Measurements from ENCODE around the gene RBM19. TPM values are rescaled to one million over a fixed set of nuclear protein-coding genes. Genes with fewer than 3 reads are reported as not detected.

RBM19 gene
- total RNA-seq, 2 donors from 2014 or later: 39.9 to 54.3 TPM

GRCh38 chr12:113971392-113971791 lies 5.3 kb upstream of the RBM19 start:
- Histone ChIP-seq H3K9me3 (no peaks in the 10 kb centered on the region), H3K27ac (no peak overlapping the region), H3K36me3 (no peaks in the 10 kb centered on the region), H3K4me1 (ENCODE audit: control insufficient read depth in 1 of 2, low read depth in 2 of 2) (peaks cover 3 to 7% of the 10 kb centered on the region in 2 donors), H3K4me3 (no peak overlapping the region), H3K27me3 (replicated peaks; ENCODE audit: insufficient read depth) (peaks cover 3% of the 10 kb centered on the region)
- no peak for DNase-seq (ENCODE audit: low spot score)
- TF ChIP-seq CTCF (IDR thresholded peaks at IDR 0.05): no peak
- no peak for ATAC-seq (ENCODE audit: insufficient number of reproducible peaks, low FRiP score, low read depth)

GRCh38 chr12:113970211-113970610 lies 4.1 kb upstream of the RBM19 start:
- no peak for TF ChIP-seq CTCF (IDR thresholded peaks at IDR 0.05)

GRCh38 chr12:113967368-113967767 lies 1.2 kb upstream of the RBM19 start:
- no peak for DNase-seq (ENCODE audit: low spot score)

More at GRCh38 chr12:113970211-113970610, 4.1 kb upstream of the RBM19 start:
- peaks cover 8 to 12% of the 10 kb centered on the region in 2 donors for H3K4me1 ChIP-seq (ENCODE audit: control insufficient read depth in 1 of 2, low read depth in 2 of 2)
- no peak overlapping the region for H3K27ac ChIP-seq
- DNase-seq (ENCODE audit: low spot score): no peak
- no peak overlapping the region for H3K4me3 ChIP-seq
- peaks cover 3% of the 10 kb centered on the region for H3K27me3 ChIP-seq (replicated peaks; ENCODE audit: insufficient read depth)
- H3K36me3 ChIP-seq: no peaks in the 10 kb centered on the region
- no peak for ATAC-seq (ENCODE audit: insufficient number of reproducible peaks, low FRiP score, low read depth)
- no peaks in the 10 kb centered on the region for H3K9me3 ChIP-seq

DNA sequence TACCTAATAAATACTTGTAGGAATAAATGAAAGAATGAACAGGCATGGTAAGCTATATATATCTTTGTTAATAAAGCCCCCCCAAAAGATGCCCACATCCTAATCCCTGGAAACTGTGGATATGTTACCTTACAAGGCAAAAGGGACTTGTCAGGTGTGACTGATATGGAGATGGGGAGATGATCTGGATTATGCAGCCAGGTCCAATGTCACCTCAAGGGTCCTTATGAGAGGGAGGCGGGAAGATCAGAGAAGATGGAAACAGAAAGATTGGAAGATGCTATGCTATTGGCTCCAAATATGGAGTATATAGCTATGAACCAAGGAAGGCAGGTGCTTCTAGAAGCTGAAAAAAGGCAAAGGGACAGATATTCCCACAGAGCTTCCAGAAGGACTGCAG lies 3.4 kb downstream of the RBM19 start:
- no peaks in the 10 kb centered on the region for H3K9me3 ChIP-seq
- no peak for ATAC-seq (ENCODE audit: insufficient number of reproducible peaks, low FRiP score, low read depth)
- H3K36me3 ChIP-seq: peaks cover 45% of the 10 kb centered on the region
- H3K4me3 ChIP-seq: no peak overlapping the region
- H3K27me3 ChIP-seq (replicated peaks; ENCODE audit: insufficient read depth): no peaks in the 10 kb centered on the region
- peaks cover 11 to 17% of the 10 kb centered on the region in 2 donors for H3K4me1 ChIP-seq (ENCODE audit: control insufficient read depth in 1 of 2, low read depth in 2 of 2)
- no peak for TF ChIP-seq CTCF (IDR thresholded peaks at IDR 0.05)
- H3K27ac ChIP-seq: no peak overlapping the region
- DNase-seq (ENCODE audit: low spot score): no peak

More at GRCh38 chr12:113967368-113967767, 1.2 kb upstream of the RBM19 start:
- no peak overlapping the region for H3K4me3 ChIP-seq
- TF ChIP-seq CTCF (IDR thresholded peaks at IDR 0.05): no peak
- ATAC-seq (ENCODE audit: insufficient number of reproducible peaks, low FRiP score, low read depth): no peak
- H3K27me3 ChIP-seq (replicated peaks; ENCODE audit: insufficient read depth): no peaks in the 10 kb centered on the region
- peaks cover 11 to 17% of the 10 kb centered on the region in 2 donors for H3K4me1 ChIP-seq (ENCODE audit: control insufficient read depth in 1 of 2, low read depth in 2 of 2)
- H3K36me3 ChIP-seq: no peaks in the 10 kb centered on the region
- H3K9me3 ChIP-seq: no peaks in the 10 kb centered on the region
- H3K27ac ChIP-seq: no peak overlapping the region

GRCh38 chr12:113961921-113962710 lies 4.0 kb downstream of the RBM19 start:
- H3K4me3 ChIP-seq: no peak overlapping the region
- no peaks in the 10 kb centered on the region for H3K9me3 ChIP-seq
- peaks cover 49% of the 10 kb centered on the region for H3K36me3 ChIP-seq
- no peaks in the 10 kb centered on the region for H3K27me3 ChIP-seq (replicated peaks; ENCODE audit: insufficient read depth)
- DNase-seq (ENCODE audit: low spot score) (no peak), ATAC-seq (ENCODE audit: insufficient number of reproducible peaks, low FRiP score, low read depth) (no peak)
- peaks cover 11 to 15% of the 10 kb centered on the region in 2 donors for H3K4me1 ChIP-seq (ENCODE audit: control insufficient read depth in 1 of 2, low read depth in 2 of 2)
- no peak overlapping the region for H3K27ac ChIP-seq
- TF ChIP-seq CTCF (IDR thresholded peaks at IDR 0.05): no peak
